Endothelial cell of umbilical vein (primary cell): ENCODE measurements around the gene INHA. TPM values are rescaled to one million over a fixed set of nuclear protein-coding genes. Genes with fewer than 3 reads are reported as not detected.

Experiments used
- BruUV-seq: library from RNA; stranded (reverse); fragments of 400-500 nt; replicated peaks from 2 replicates; lab custom pipeline; 2021; lab: Mats Ljungman, UMichigan
- CTCF ChIA-PET: fragments of 300-600, 350-600 bp; sonication (Branson Sonifier 250); formaldehyde crosslinking; loops from one replicate; lab custom pipeline; 2021; ENCODE audit warnings: antibody characterized with exemption, inconsistent platforms; lab: Charles Lee
- POLR2A ChIA-PET: fragments of 300-600, 350-600 bp; sonication (Branson Sonifier 250); formaldehyde crosslinking; loops from one replicate; lab custom pipeline; 2021; ENCODE audit warnings: antibody characterized with exemption, inconsistent platforms; lab: Charles Lee
- DNase-seq: peaks from one replicate; pipeline ENCODE4 v3.0.0-alpha.2; 2011; ENCODE audit warnings: low read depth, low spot score
- FAIRE-seq: peaks from 2 replicates; lab custom pipeline; 2011; peaks lifted over from hg19 to GRCh38; lab: Jason Lieb, UNC
- H2AFZ ChIP-seq: 2 replicates; pipeline ENCODE4 v1.6.0; 2012; ENCODE audit warnings: low read depth, low read length, control low read depth, inconsistent platforms
- H3K27ac ChIP-seq: 2 replicates; pipeline ENCODE4 v1.5.1; 2011; ENCODE audit warnings: low read depth, mild to moderate bottlenecking, control low read depth, low read length, moderate library complexity; ENCODE audit not compliant: insufficient read depth
- H3K27me3 ChIP-seq, 2 experiments: 2 replicates each; pipeline versions ENCODE4 v1.6.0 to v1.6.1; 2011; ENCODE audit warnings: low read length in 2 of 2, mixed read lengths in 1 of 2; ENCODE audit not compliant: control insufficient read depth in 2 of 2, insufficient read depth in 2 of 2
- H3K36me3 ChIP-seq, 2 experiments: 2 replicates in 1 of 2; 3 replicates in 1 of 2; pipeline ENCODE4 v1.5.1; 2011; ENCODE audit warnings: low read length in 2 of 2, mild to moderate bottlenecking in 1 of 2, moderate library complexity in 1 of 2; ENCODE audit not compliant: control insufficient read depth in 2 of 2, insufficient read depth in 2 of 2; ENCODE audit errors: extremely low read depth in 1 of 2
- H3K4me1 ChIP-seq: 3 replicates; pipeline ENCODE4 v1.5.1; 2011; ENCODE audit warnings: mild to moderate bottlenecking, low read length; ENCODE audit not compliant: control insufficient read depth, insufficient read depth; ENCODE audit errors: extremely low read depth
- H3K4me2 ChIP-seq: 2 replicates; pipeline ENCODE4 v1.6.1; 2011; ENCODE audit warnings: low read length, control low read depth, mixed read lengths; ENCODE audit not compliant: insufficient read depth
- H3K4me3 ChIP-seq, 3 experiments: fragments of 200-600 bp in 1 of 3; sonication (generic), shearing (Covaris generic) in 1 of 3; replicated peaks in 1 of 3; 2 replicates each; pipeline ENCODE4 v1.5.1; 2011 to 2016; ENCODE audit warnings: control low read depth in 3 of 3, low read length in 3 of 3, mild to moderate bottlenecking in 2 of 3, inconsistent platforms in 1 of 3, low read depth in 1 of 3, moderate library complexity in 1 of 3; ENCODE audit not compliant: insufficient read depth in 1 of 3
- H3K79me2 ChIP-seq: 2 replicates; pipeline ENCODE4 v1.6.0; 2012; ENCODE audit warnings: low read length, inconsistent platforms; ENCODE audit not compliant: control insufficient read depth, insufficient read depth
- H3K9ac ChIP-seq: replicated peaks from 2 replicates; pipeline ENCODE3; 2011; ENCODE audit warnings: low read length, control low read depth; ENCODE audit not compliant: insufficient read depth; ENCODE audit errors: extremely low read depth
- H3K9me1 ChIP-seq: replicated peaks from 3 replicates; pipeline ENCODE4 v1.6.0; 2011; ENCODE audit warnings: mild to moderate bottlenecking, low read length; ENCODE audit not compliant: control insufficient read depth, insufficient read depth; ENCODE audit errors: extremely low read depth
- H3K9me3 ChIP-seq: replicated peaks from 2 replicates; pipeline ENCODE4 v1.5.1; 2012; ENCODE audit warnings: low read length, inconsistent platforms; ENCODE audit not compliant: control insufficient read depth, insufficient read depth
- H4K20me1 ChIP-seq: replicated peaks from 2 replicates; pipeline ENCODE3; 2011; ENCODE audit warnings: mild to moderate bottlenecking, low read length; ENCODE audit not compliant: control insufficient read depth, insufficient read depth; ENCODE audit errors: extremely low read depth
- EZH2 ChIP-seq: IDR thresholded peaks from 2 replicates; pipeline ENCODE4 v1.6.1; 2012; ENCODE audit warnings: borderline replicate concordance, low read depth, mild to moderate bottlenecking, moderate library complexity, low read length, inconsistent platforms; ENCODE audit not compliant: severe bottlenecking
- FOS ChIP-seq: IDR thresholded peaks from 2 replicates; pipeline ENCODE4 v1.6.1; 2011; ENCODE audit warnings: mild to moderate bottlenecking, low read length, moderate library complexity, borderline replicate concordance; ENCODE audit not compliant: insufficient read depth
- GATA2 ChIP-seq: IDR thresholded peaks from 2 replicates; pipeline ENCODE4 v1.7.0; 2011; ENCODE audit warnings: low read depth, mild to moderate bottlenecking, moderate library complexity, mixed read lengths, low read length; ENCODE audit not compliant: insufficient read length, insufficient read depth
- JUN ChIP-seq: IDR thresholded peaks from 2 replicates; pipeline ENCODE4 v1.6.1; 2011; ENCODE audit warnings: borderline replicate concordance, low read depth; ENCODE audit not compliant: insufficient read length, insufficient read depth
- MAX ChIP-seq: IDR thresholded peaks from 2 replicates; pipeline ENCODE4 v1.6.1; 2011; ENCODE audit not compliant: insufficient read depth, insufficient read length
- MYC ChIP-seq: IDR thresholded peaks from one replicate; pipeline ENCODE4 v1.6.1; 2011; ENCODE audit warnings: mild to moderate bottlenecking, low read depth, low read length
- POLR2A ChIP-seq: IDR thresholded peaks from 2 replicates; pipeline ENCODE4 v1.6.1; 2012; ENCODE audit warnings: low read depth, mild to moderate bottlenecking, control low read depth, low read length
- POLR2AphosphoS5 ChIP-seq: IDR thresholded peaks from 2 replicates; pipeline ENCODE4 v1.6.1; 2012; ENCODE audit warnings: low read depth, mild to moderate bottlenecking, control low read depth, low read length, moderate library complexity; ENCODE audit not compliant: insufficient read depth
- dilution Hi-C: fragments of 300-500 bp; cut with MboI; formaldehyde crosslinking; loops from one replicate; pipeline ENCODE4 v1.15.0; 2019; ENCODE audit warnings: low sequenced_read_pairs; ENCODE audit not compliant: extremely low pct_ligation_motif_present
- intact Hi-C: fragments of 100-400 bp; cut with micrococcal nuclease; formaldehyde crosslinking; loops from one replicate; pipeline ENCODE4 v1.10.0; 2022
- polyA plus RNA-seq, 4 experiments: library from polyadenylated mRNA; depleted of rRNA in 3 of 4; stranded (reverse) in 3 of 4; unstranded in 1 of 4; fragments of >200 nt; gene quantifications; 2 replicates each; pipeline versions ENCODE4 v1.2.1 to v1.2.3, GENCODE V29; 2011 to 2012; ENCODE audit warnings: missing spikeins in 1 of 4
- total RNA-seq: library from RNA; stranded (reverse); gene quantifications from 2 replicates; pipeline ENCODE4 v1.2.3, GENCODE V29; 2021
- TF ChIP-seq, protein P1 (sequence below), 2 donors: IDR thresholded peaks; 1 replicate in 1 of 2; 2 replicates in 1 of 2; pipeline ENCODE4 v1.5.1; 2011; ENCODE audit warnings: low read length in 2 of 2, mild to moderate bottlenecking in 2 of 2, moderate library complexity in 2 of 2, control low read depth in 1 of 2, inconsistent platforms in 1 of 2, low read depth in 1 of 2; ENCODE audit not compliant: insufficient read depth in 1 of 2; ENCODE audit errors: extremely low read depth in 1 of 2

Gene INHA
- total and polyA plus RNA-seq, 2 donors (not counting 3 experiments of a cell fraction or from before 2014, with no cell fraction given): 0.06 TPM; not detected in 1

GRCh38 chr2:219552382-219553167 lies 19.5 kb upstream of the INHA start:
- H3K4me2 ChIP-seq: peak overlapping the region; percentile 61
- BruUV-seq: no TSS peak
- H2AFZ ChIP-seq: peak overlapping the region; percentile 80
- ChIA-PET CTCF (interaction anchor here (0.8 to 1.4 kb wide), 9 partner anchors 8 to 89 kb away, joined by 3 to 9 read pairs (median 5); partner anchors contain the start of genes CHPF, OBSL1 and TMEM198), POLR2A (no interaction called here)
- H3K9ac ChIP-seq: no peak overlapping the region
- peak overlapping the region in 2 of 3 experiments; percentile 13 to 40 for H3K4me3 ChIP-seq
- H3K79me2 ChIP-seq: no peaks in the 10 kb centered on the region
- intact Hi-C loops (no loop called here), dilution Hi-C loops (no loop called here)
- no peaks in the 10 kb centered on the region for H4K20me1 ChIP-seq
- H3K27ac ChIP-seq: no peak overlapping the region
- no peaks in the 10 kb centered on the region for H3K9me3 ChIP-seq
- H3K27me3 ChIP-seq: peaks cover 19 to 20% of the 10 kb centered on the region in 2 experiments
- no peak for TF ChIP-seq POLR2AphosphoS5
- TF ChIP-seq EZH2: peak; percentile 47
- FAIRE-seq: peak; percentile 56
- no peaks in the 10 kb centered on the region for H3K4me1 ChIP-seq
- DNase-seq: peak; percentile 78
- no peaks in the 10 kb centered on the region for H3K9me1 ChIP-seq
- no peaks in the 10 kb centered on the region for H3K36me3 ChIP-seq

DNA sequence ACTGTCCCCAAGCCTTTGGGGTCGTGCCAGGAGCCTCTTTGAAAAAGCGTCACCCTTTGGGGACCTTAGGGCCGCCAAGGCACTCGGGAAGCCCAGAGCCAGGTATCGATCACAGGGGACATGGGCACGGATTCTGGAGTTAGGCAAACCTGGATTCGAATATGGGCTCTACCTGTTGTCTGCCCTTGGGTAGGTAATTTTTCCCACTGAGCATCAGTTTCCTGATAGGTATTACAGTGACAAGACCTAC lies 19.0 kb upstream of the INHA start:
- dilution Hi-C loops (no loop called here), intact Hi-C loops (no loop called here)
- H3K4me1 ChIP-seq: no peaks in the 10 kb centered on the region
- H3K79me2 ChIP-seq: no peaks in the 10 kb centered on the region
- DNase-seq (no peak), FAIRE-seq (no peak)
- no peak overlapping the region for H2AFZ ChIP-seq
- no peak overlapping the region for H3K27ac ChIP-seq
- H3K27me3 ChIP-seq: peaks cover 19 to 20% of the 10 kb centered on the region in 2 experiments
- no TSS peak for BruUV-seq
- no peak overlapping the region for H3K4me3 ChIP-seq
- no peak for TF ChIP-seq FOS
- TF ChIP-seq MAX: no peak
- no peak for TF ChIP-seq POLR2AphosphoS5
- TF ChIP-seq, protein P1, sequence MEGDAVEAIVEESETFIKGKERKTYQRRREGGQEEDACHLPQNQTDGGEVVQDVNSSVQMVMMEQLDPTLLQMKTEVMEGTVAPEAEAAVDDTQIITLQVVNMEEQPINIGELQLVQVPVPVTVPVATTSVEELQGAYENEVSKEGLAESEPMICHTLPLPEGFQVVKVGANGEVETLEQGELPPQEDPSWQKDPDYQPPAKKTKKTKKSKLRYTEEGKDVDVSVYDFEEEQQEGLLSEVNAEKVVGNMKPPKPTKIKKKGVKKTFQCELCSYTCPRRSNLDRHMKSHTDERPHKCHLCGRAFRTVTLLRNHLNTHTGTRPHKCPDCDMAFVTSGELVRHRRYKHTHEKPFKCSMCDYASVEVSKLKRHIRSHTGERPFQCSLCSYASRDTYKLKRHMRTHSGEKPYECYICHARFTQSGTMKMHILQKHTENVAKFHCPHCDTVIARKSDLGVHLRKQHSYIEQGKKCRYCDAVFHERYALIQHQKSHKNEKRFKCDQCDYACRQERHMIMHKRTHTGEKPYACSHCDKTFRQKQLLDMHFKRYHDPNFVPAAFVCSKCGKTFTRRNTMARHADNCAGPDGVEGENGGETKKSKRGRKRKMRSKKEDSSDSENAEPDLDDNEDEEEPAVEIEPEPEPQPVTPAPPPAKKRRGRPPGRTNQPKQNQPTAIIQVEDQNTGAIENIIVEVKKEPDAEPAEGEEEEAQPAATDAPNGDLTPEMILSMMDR (IDR thresholded peaks at IDR 0.05; ENCODE audit: extremely low read depth in 1 of 2, insufficient read depth in 1 of 2, low read depth in 1 of 2, low read length in 2 of 2): no peak
- no peak for TF ChIP-seq MYC
- TF ChIP-seq EZH2: no peak
- no peak for TF ChIP-seq GATA2
- TF ChIP-seq JUN: no peak
- no peak for TF ChIP-seq POLR2A
- H3K9me3 ChIP-seq: no peaks in the 10 kb centered on the region
- no peak overlapping the region for H3K9ac ChIP-seq
- no peak overlapping the region for H3K4me2 ChIP-seq
- no peaks in the 10 kb centered on the region for H3K9me1 ChIP-seq
- ChIA-PET POLR2A (no interaction called here), CTCF (interaction anchor here (0.9 to 1.4 kb wide), 6 partner anchors 8 to 57 kb away, joined by 3 to 9 read pairs (median 4); partner anchors contain the start of gene OBSL1)
- H3K36me3 ChIP-seq: no peaks in the 10 kb centered on the region
- H4K20me1 ChIP-seq: no peaks in the 10 kb centered on the region
